ENCODE measurements around the gene ELAPOR2. TPM values are rescaled to one million over a fixed set of nuclear protein-coding genes. Genes with fewer than 3 reads are reported as not detected.
"Not testable (repeated sequence)": the region's sequence is repeated elsewhere in the genome, so short reads cannot be mapped to it uniquely, and the experiment has no call there.

ELAPOR2 gene
- total RNA-seq, 1 experiment from 2014 or later: not detected

DNA sequence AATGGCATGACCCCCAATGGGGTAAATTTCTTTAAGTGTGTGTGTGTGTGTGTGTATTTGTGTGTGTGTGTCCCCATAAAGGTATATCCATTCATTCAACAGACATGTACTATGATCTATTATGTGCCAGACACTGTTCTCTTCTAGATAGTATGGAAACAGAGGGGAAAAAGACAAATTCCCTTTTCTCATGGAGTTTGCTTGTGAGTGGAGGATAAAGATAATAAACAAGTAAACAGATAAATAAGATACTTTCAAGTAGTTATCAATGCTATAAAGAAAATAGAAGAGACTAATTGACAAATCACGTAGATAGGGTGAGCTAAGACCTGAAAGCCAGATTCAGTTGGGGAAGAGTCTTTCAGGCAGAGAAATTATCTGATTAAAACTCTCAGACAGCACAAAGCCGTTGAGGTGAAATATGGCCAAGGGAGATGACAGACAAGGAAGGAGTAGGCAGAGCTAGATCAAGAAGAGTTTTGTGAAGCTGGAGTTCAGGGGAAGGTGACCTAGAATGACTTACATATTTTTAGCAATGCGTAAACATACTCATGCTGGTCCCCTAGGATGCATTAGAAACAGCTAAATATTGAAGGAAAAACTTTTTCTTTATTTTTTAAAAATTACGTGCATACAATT, 47.6 kb upstream of the ELAPOR2 start:
- H3K4me1 ChIP-seq (ENCODE audit: insufficient read depth, low read length, poor library complexity, severe bottlenecking): no peaks in the 10 kb centered on the region
- POLR2A ChIA-PET (ENCODE audit: low non-redundant PET): no interaction called here
- no peak overlapping the region for H3K27ac ChIP-seq (ENCODE audit: low read depth, low read length, poor library complexity, severe bottlenecking)
- TF ChIP-seq, protein P1, sequence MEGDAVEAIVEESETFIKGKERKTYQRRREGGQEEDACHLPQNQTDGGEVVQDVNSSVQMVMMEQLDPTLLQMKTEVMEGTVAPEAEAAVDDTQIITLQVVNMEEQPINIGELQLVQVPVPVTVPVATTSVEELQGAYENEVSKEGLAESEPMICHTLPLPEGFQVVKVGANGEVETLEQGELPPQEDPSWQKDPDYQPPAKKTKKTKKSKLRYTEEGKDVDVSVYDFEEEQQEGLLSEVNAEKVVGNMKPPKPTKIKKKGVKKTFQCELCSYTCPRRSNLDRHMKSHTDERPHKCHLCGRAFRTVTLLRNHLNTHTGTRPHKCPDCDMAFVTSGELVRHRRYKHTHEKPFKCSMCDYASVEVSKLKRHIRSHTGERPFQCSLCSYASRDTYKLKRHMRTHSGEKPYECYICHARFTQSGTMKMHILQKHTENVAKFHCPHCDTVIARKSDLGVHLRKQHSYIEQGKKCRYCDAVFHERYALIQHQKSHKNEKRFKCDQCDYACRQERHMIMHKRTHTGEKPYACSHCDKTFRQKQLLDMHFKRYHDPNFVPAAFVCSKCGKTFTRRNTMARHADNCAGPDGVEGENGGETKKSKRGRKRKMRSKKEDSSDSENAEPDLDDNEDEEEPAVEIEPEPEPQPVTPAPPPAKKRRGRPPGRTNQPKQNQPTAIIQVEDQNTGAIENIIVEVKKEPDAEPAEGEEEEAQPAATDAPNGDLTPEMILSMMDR (conservative IDR thresholded peaks at IDR 0.05; ENCODE audit: low read depth, low read length): no peak
- no peak for TF ChIP-seq EZH2 (IDR thresholded peaks at IDR 0.05; ENCODE audit: borderline replicate concordance, low read depth, low read length, poor library complexity, severe bottlenecking)
- no TSS peak for BruUV-seq (replicated peaks)
- H3K36me3 ChIP-seq (ENCODE audit: insufficient read depth, low read length, poor library complexity, severe bottlenecking): no peaks in the 10 kb centered on the region
- no peak overlapping the region for H3K4me3 ChIP-seq (ENCODE audit: low read depth, low read length, poor library complexity, severe bottlenecking)
- intact Hi-C loops (cut with micrococcal nuclease; ENCODE audit: unreplicated experiment): no loop called here
- DNase-seq (ENCODE audit: low spot score): no peak
- CTCF ChIA-PET: no interaction called here
- peaks cover 2% of the 10 kb centered on the region for H3K27me3 ChIP-seq (replicated peaks; ENCODE audit: insufficient read depth, low read depth, low read length, poor library complexity)
- no peaks in the 10 kb centered on the region for H3K9me3 ChIP-seq (ENCODE audit: low read depth, low read length, poor library complexity, severe bottlenecking)

DNA sequence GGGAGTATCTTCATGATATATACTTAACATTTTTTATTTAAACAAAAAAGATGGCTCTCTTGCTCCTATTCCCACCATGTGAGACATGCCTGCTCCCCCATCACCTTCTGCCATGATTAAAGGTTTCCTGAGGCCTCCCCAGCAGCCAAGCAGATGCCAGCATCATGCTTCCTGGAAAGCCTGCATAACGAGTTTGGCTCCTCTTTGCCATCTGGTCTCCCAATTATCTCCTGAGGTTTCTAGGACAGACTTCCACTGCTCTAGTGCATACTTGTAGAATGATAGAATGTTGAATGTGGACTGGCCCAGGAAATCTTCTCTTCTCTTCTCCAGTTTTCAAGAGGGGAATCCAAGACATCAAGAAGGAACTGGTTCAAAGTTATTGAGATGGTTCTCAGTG, 45.9 kb upstream of the ELAPOR2 start:
- DNase-seq (ENCODE audit: low spot score): no peak
- Histone ChIP-seq H3K27ac (ENCODE audit: low read depth, low read length, poor library complexity, severe bottlenecking) (no peak overlapping the region), H3K27me3 (replicated peaks; ENCODE audit: insufficient read depth, low read depth, low read length, poor library complexity) (peaks cover 3% of the 10 kb centered on the region), H3K4me3 (ENCODE audit: low read depth, low read length, poor library complexity, severe bottlenecking) (no peak overlapping the region), H3K9me3 (ENCODE audit: low read depth, low read length, poor library complexity, severe bottlenecking) (no peaks in the 10 kb centered on the region), H3K36me3 (ENCODE audit: insufficient read depth, low read length, poor library complexity, severe bottlenecking) (no peaks in the 10 kb centered on the region), H3K4me1 (ENCODE audit: insufficient read depth, low read length, poor library complexity, severe bottlenecking) (no peaks in the 10 kb centered on the region)
- no TSS peak for BruUV-seq (replicated peaks)
- POLR2A ChIA-PET (ENCODE audit: low non-redundant PET): no interaction called here
- TF ChIP-seq EZH2 (IDR thresholded peaks at IDR 0.05; ENCODE audit: borderline replicate concordance, low read depth, low read length, poor library complexity, severe bottlenecking): no peak
- TF ChIP-seq, protein P1 (conservative IDR thresholded peaks at IDR 0.05; ENCODE audit: low read depth, low read length): no peak
- intact Hi-C loops (cut with micrococcal nuclease; ENCODE audit: unreplicated experiment): no loop called here
- CTCF ChIA-PET: no interaction called here

DNA sequence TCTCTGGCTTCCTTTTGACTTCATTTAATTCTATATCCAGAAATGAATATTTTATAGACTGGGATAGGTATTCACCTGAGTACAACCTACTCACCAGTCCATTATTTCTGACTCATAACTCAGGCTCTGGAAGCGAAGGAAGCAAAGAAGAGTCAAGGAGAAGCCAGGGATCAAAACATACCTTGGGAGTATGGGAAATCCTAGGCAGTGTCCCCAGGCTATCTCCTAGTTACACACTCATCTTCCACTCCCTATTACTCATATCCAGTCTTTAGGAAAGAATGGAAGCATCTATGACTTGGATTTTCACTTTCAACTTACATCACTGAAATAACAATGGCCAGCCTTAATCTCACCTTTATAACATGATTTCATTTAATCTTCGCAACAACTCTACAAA, 40.9 kb upstream of the ELAPOR2 start:
- Histone ChIP-seq H3K4me1 (ENCODE audit: insufficient read depth, low read length, poor library complexity, severe bottlenecking) (no peaks in the 10 kb centered on the region), H3K9me3 (ENCODE audit: low read depth, low read length, poor library complexity, severe bottlenecking) (no peaks in the 10 kb centered on the region), H3K4me3 (ENCODE audit: low read depth, low read length, poor library complexity, severe bottlenecking) (no peak overlapping the region), H3K27ac (ENCODE audit: low read depth, low read length, poor library complexity, severe bottlenecking) (no peak overlapping the region), H3K36me3 (ENCODE audit: insufficient read depth, low read length, poor library complexity, severe bottlenecking) (no peaks in the 10 kb centered on the region), H3K27me3 (replicated peaks; ENCODE audit: insufficient read depth, low read depth, low read length, poor library complexity) (peaks cover 3% of the 10 kb centered on the region)
- POLR2A ChIA-PET (ENCODE audit: low non-redundant PET): no interaction called here
- no TSS peak for BruUV-seq (replicated peaks)
- TF ChIP-seq, protein P1 (conservative IDR thresholded peaks at IDR 0.05; ENCODE audit: low read depth, low read length): no peak
- no peak for TF ChIP-seq EZH2 (IDR thresholded peaks at IDR 0.05; ENCODE audit: borderline replicate concordance, low read depth, low read length, poor library complexity, severe bottlenecking)
- no peak for DNase-seq (ENCODE audit: low spot score)
- CTCF ChIA-PET: no interaction called here
- intact Hi-C loops (cut with micrococcal nuclease; ENCODE audit: unreplicated experiment): no loop called here

DNA sequence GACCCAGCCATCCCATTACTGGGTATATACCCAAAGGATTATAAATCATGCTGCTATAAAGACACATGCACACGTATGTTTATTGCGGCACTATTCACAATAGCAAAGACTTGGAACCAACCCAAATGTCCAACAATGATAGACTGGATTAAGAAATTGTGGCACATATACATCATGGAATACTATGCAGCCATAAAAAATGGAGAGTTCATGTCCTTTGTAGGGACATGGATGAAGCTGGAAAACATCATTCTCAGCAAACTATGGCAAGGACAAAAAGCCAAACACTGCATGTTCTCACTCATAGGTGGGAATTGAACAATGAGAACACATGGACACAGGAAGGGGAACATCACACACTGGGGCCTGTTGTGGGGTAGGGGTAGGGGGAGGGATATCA, 37.9 kb upstream of the ELAPOR2 start:
- POLR2A ChIA-PET (ENCODE audit: low non-redundant PET); DNase-seq (ENCODE audit: low spot score); CTCF ChIA-PET; intact Hi-C loops (cut with micrococcal nuclease; ENCODE audit: unreplicated experiment); BruUV-seq (replicated peaks); H3K27ac ChIP-seq (ENCODE audit: low read depth, low read length, poor library complexity, severe bottlenecking); H3K4me3 ChIP-seq (ENCODE audit: low read depth, low read length, poor library complexity, severe bottlenecking); H3K4me1 ChIP-seq (ENCODE audit: insufficient read depth, low read length, poor library complexity, severe bottlenecking); H3K9me3 ChIP-seq (ENCODE audit: low read depth, low read length, poor library complexity, severe bottlenecking); H3K27me3 ChIP-seq (replicated peaks; ENCODE audit: insufficient read depth, low read depth, low read length, poor library complexity); H3K36me3 ChIP-seq (ENCODE audit: insufficient read depth, low read length, poor library complexity, severe bottlenecking): not testable (repeated sequence)
